ENCODE results near the gene TMEM132C.

DNA sequence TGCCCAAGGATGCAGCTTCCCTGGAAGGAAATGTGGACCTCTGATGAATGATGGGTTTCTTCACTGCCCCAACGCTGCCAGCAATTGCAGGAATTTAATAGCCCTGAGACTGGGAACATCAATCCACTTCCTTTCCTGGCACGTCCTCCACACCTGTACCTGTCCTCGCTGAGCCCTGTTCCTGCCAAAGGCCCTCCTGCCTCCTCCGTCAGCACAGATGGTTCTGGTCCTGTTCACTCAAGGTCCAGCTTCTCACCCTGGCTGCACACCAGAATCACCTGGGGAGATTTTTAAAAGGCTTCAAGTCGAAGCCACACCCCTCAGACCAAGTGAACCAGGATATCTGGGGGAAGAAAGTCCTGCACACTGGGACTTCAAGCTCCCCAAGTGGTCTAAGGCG, 38.4 kb upstream of the TMEM132C start:
- TF ChIP-seq, protein P1, sequence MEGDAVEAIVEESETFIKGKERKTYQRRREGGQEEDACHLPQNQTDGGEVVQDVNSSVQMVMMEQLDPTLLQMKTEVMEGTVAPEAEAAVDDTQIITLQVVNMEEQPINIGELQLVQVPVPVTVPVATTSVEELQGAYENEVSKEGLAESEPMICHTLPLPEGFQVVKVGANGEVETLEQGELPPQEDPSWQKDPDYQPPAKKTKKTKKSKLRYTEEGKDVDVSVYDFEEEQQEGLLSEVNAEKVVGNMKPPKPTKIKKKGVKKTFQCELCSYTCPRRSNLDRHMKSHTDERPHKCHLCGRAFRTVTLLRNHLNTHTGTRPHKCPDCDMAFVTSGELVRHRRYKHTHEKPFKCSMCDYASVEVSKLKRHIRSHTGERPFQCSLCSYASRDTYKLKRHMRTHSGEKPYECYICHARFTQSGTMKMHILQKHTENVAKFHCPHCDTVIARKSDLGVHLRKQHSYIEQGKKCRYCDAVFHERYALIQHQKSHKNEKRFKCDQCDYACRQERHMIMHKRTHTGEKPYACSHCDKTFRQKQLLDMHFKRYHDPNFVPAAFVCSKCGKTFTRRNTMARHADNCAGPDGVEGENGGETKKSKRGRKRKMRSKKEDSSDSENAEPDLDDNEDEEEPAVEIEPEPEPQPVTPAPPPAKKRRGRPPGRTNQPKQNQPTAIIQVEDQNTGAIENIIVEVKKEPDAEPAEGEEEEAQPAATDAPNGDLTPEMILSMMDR (IDR thresholded peaks at IDR 0.05): no peak
- no peak for TF ChIP-seq ZFX (IDR thresholded peaks at IDR 0.05; ENCODE audit: borderline replicate concordance)
